ENCODE measurements around the gene DRGX. TPM values are rescaled to one million over a fixed set of nuclear protein-coding genes. Genes with fewer than 3 reads are reported as not detected.

DRGX gene
- total and polyA plus RNA-seq, 2 donors (not counting 3 experiments of a cell fraction or from before 2014, with no cell fraction given) = not detected

DNA sequence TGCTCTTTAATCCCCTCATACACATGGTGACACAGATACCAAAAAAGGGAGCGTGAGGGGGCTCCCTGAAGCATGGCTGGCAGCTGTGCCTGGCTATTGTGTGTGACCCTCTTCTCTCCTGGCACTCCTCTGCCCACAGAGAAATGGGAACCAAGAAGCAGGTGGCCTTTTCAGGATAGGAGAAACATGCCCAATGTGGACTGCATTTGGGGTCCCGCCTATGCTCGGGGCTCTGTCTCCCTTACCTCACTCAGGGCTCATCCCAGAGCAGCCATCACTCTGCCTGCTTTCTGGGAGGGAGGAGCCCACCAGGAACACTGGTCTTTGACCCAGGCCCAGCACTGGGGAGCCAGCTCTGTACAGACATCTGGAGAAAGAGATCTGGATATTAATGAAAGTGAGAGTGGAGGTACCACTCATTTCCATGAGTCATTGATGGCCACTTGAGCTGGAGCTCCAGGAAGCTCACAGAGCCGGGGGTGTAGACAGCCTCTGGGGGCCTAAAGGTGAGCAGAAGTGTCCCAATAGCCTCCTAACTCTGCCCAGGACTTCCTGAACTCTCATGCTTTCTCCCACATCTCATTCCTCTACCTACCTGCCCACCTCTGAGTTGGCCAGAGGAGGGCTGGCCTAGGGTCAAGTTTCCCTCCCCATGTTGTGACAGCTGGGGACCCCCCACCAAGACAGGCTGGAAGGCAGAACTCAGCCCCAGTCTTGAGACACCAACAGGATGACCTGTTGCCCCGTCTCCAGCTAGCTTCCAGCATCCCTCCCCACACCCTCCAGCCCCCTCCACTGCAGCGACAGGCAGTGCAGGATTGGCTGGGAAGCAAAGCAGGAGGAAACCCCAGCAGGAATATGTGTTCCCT lies 42.6 kb downstream of the DRGX start:
- no TSS peak for BruUV-seq (replicated peaks)
- intact Hi-C loops (cut with micrococcal nuclease) (no loop called here), dilution Hi-C loops (cut with MboI; ENCODE audit: extremely low pct_ligation_motif_present, low sequenced_read_pairs) (no loop called here)
- ChIA-PET POLR2A (no interaction called here), CTCF (no interaction called here)
- Histone ChIP-seq H3K79me2 (ENCODE audit: control insufficient read depth, insufficient read depth, low read length) (no peaks in the 10 kb centered on the region), H3K4me2 (ENCODE audit: insufficient read depth, low read length) (no peak overlapping the region), H3K27me3 (ENCODE audit: control insufficient read depth in 2 of 2, insufficient read depth in 2 of 2, low read length in 2 of 2) (peaks cover 0 to 1% of the 10 kb centered on the region in 2 experiments), H3K4me3 (replicated peaks in 1 of 3; ENCODE audit: insufficient read depth in 1 of 3, low read depth in 1 of 3, low read length in 3 of 3) (no peak overlapping the region), H3K27ac (ENCODE audit: insufficient read depth, low read depth, low read length) (no peak overlapping the region), H3K4me1 (ENCODE audit: control insufficient read depth, extremely low read depth, insufficient read depth, low read length) (no peaks in the 10 kb centered on the region), H4K20me1 (replicated peaks; ENCODE audit: control insufficient read depth, extremely low read depth, insufficient read depth, low read length) (no peaks in the 10 kb centered on the region), H3K9me1 (replicated peaks; ENCODE audit: control insufficient read depth, extremely low read depth, insufficient read depth, low read length) (no peaks in the 10 kb centered on the region), H3K9me3 (replicated peaks; ENCODE audit: control insufficient read depth, insufficient read depth, low read length) (no peaks in the 10 kb centered on the region), H2AFZ (ENCODE audit: low read depth, low read length) (no peak overlapping the region), H3K36me3 (ENCODE audit: control insufficient read depth in 2 of 2, extremely low read depth in 1 of 2, insufficient read depth in 2 of 2, low read length in 2 of 2) (no peaks in the 10 kb centered on the region), H3K9ac (replicated peaks; ENCODE audit: extremely low read depth, insufficient read depth, low read length) (no peak overlapping the region)
- FAIRE-seq (no peak), DNase-seq (ENCODE audit: low read depth, low spot score) (no peak)
- TF ChIP-seq, protein P1, sequence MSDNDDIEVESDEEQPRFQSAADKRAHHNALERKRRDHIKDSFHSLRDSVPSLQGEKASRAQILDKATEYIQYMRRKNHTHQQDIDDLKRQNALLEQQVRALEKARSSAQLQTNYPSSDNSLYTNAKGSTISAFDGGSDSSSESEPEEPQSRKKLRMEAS (IDR thresholded peaks at IDR 0.05; ENCODE audit: insufficient read depth, insufficient read length) = no peak

- BruUV-seq (replicated peaks) = no TSS peak
- no peak overlapping the region for H3K9ac ChIP-seq (replicated peaks; ENCODE audit: extremely low read depth, insufficient read depth, low read length)
- TF ChIP-seq, protein P1 (IDR thresholded peaks at IDR 0.05; ENCODE audit: insufficient read depth, insufficient read length) = no peak
- no peak for TF ChIP-seq GATA2 (IDR thresholded peaks at IDR 0.05; ENCODE audit: insufficient read depth, insufficient read length, low read depth, low read length)
- TF ChIP-seq POLR2AphosphoS5 (IDR thresholded peaks at IDR 0.05; ENCODE audit: insufficient read depth, low read depth, low read length) = no peak
- no peak for FAIRE-seq
- H4K20me1 ChIP-seq (replicated peaks; ENCODE audit: control insufficient read depth, extremely low read depth, insufficient read depth, low read length) = no peaks in the 10 kb centered on the region
- CTCF ChIA-PET = no interaction called here
- H3K4me1 ChIP-seq (ENCODE audit: control insufficient read depth, extremely low read depth, insufficient read depth, low read length) = no peaks in the 10 kb centered on the region
- no peak overlapping the region for H3K4me2 ChIP-seq (ENCODE audit: insufficient read depth, low read length)
- H3K27ac ChIP-seq (ENCODE audit: insufficient read depth, low read depth, low read length) = no peak overlapping the region
- intact Hi-C loops (cut with micrococcal nuclease) (no loop called here), dilution Hi-C loops (cut with MboI; ENCODE audit: extremely low pct_ligation_motif_present, low sequenced_read_pairs) (no loop called here)
- DNase-seq (ENCODE audit: low read depth, low spot score) = no peak
- H3K79me2 ChIP-seq (ENCODE audit: control insufficient read depth, insufficient read depth, low read length) = no peaks in the 10 kb centered on the region
- no peaks in the 10 kb centered on the region for H3K36me3 ChIP-seq (ENCODE audit: control insufficient read depth in 2 of 2, extremely low read depth in 1 of 2, insufficient read depth in 2 of 2, low read length in 2 of 2)
- no peaks in the 10 kb centered on the region for H3K9me1 ChIP-seq (replicated peaks; ENCODE audit: control insufficient read depth, extremely low read depth, insufficient read depth, low read length)
- H2AFZ ChIP-seq (ENCODE audit: low read depth, low read length) = no peak overlapping the region
- H3K4me3 ChIP-seq (replicated peaks in 1 of 3; ENCODE audit: insufficient read depth in 1 of 3, low read depth in 1 of 3, low read length in 3 of 3) = no peak overlapping the region
- H3K9me3 ChIP-seq (replicated peaks; ENCODE audit: control insufficient read depth, insufficient read depth, low read length) = no peaks in the 10 kb centered on the region
- POLR2A ChIA-PET = no interaction called here
- H3K27me3 ChIP-seq (ENCODE audit: control insufficient read depth in 2 of 2, insufficient read depth in 2 of 2, low read length in 2 of 2) = peaks cover 0 to 1% of the 10 kb centered on the region in 2 experiments
Measured at GRCh38 chr10:49352323-49352722, 43.6 kb downstream of the DRGX start.

Data from endothelial cell of umbilical vein (primary cell).